ENCODE data around the gene RIMS1. TPM values are rescaled to one million over a fixed set of nuclear protein-coding genes. Genes with fewer than 3 reads are reported as not detected.
"Not testable (repeated sequence)": the region's sequence is repeated elsewhere in the genome, so short reads cannot be mapped to it uniquely, and the experiment has no call there.

RIMS1 gene
- polyA plus RNA-seq, 6 donors from 2014 or later: not detected

- DNase-seq: no peak
- Mint-ChIP-seq H3K27me3 (no peaks in the 10 kb centered on the region), H3K9me3 (peaks cover 0 to 5% (median 0%) of the 10 kb centered on the region in 7 donors), H3K27ac (no peak overlapping the region), H3K4me3 (no peak overlapping the region), H3K4me1 (no peaks in the 10 kb centered on the region), H3K36me3 (no peaks in the 10 kb centered on the region)
- ATAC-seq (ENCODE audit: low read depth in 2 of 2): no peak
Observed at GRCh38 chr6:71908162-71908765, 21.9 kb downstream of the RIMS1 start.

GRCh38 chr6:71913444-71914234, 27.3 kb downstream of the RIMS1 start:
- no peaks in the 10 kb centered on the region for H3K36me3 Mint-ChIP-seq
- H3K4me3 Mint-ChIP-seq: no peak overlapping the region
- DNase-seq: no peak
- no peaks in the 10 kb centered on the region for H3K27me3 Mint-ChIP-seq
- no peak for ATAC-seq (ENCODE audit: low read depth in 2 of 2)
- no peak overlapping the region for H3K27ac Mint-ChIP-seq
- no peaks in the 10 kb centered on the region for H3K4me1 Mint-ChIP-seq
- H3K9me3 Mint-ChIP-seq: peaks cover 0 to 5% (median 0%) of the 10 kb centered on the region in 7 donors

- Mint-ChIP-seq H3K27me3 (no peaks in the 10 kb centered on the region), H3K4me1 (no peaks in the 10 kb centered on the region), H3K4me3 (no peak overlapping the region), H3K27ac (no peak overlapping the region), H3K9me3 (peaks cover 0 to 3% (median 0%) of the 10 kb centered on the region in 7 donors), H3K36me3 (no peaks in the 10 kb centered on the region)
- DNase-seq (no peak), ATAC-seq (ENCODE audit: low read depth in 2 of 2) (no peak)
Observed at GRCh38 chr6:71929047-71929446, 42.7 kb downstream of the RIMS1 start.

DNA sequence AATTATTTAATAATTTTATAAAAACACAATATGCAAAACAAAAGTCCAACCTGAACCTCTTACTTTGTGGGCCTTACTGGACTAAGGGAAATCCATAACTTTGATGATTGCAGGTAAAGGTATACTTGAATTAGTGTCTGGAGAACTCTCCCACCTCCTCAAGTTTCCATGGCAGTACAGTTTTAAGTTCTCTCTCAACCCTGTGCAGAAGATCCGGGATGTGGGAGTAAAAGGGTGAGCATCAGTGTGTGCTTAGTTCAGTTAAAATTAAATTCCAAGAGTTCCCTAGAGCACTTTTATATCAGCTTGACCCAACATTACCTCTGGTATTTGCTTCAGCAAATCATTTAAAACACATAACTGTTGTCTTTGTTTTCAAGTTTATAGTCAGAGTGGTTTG, 47.5 kb downstream of the RIMS1 start:
- Mint-ChIP-seq H3K4me3 (no peak overlapping the region), H3K4me1 (no peaks in the 10 kb centered on the region), H3K9me3 (peaks cover 0 to 10% (median 2%) of the 10 kb centered on the region in 7 donors), H3K27me3 (no peaks in the 10 kb centered on the region), H3K27ac (no peak overlapping the region), H3K36me3 (no peaks in the 10 kb centered on the region)
- DNase-seq (no peak), ATAC-seq (ENCODE audit: low read depth in 2 of 2) (no peak)

- no peaks in the 10 kb centered on the region for H3K36me3 Mint-ChIP-seq
- H3K4me1 Mint-ChIP-seq: no peaks in the 10 kb centered on the region
- H3K27me3 Mint-ChIP-seq: no peaks in the 10 kb centered on the region
- ATAC-seq (ENCODE audit: low read depth in 2 of 2): no peak
- H3K27ac Mint-ChIP-seq: no peak overlapping the region
- no peak for DNase-seq
- H3K4me3 Mint-ChIP-seq: no peak overlapping the region
- H3K9me3 Mint-ChIP-seq: peaks cover 0 to 2% (median 0%) of the 10 kb centered on the region in 7 donors
Observed at GRCh38 chr6:71965404-71965803, 79.1 kb downstream of the RIMS1 start.

- H3K27ac Mint-ChIP-seq: no peak overlapping the region
- no peaks in the 10 kb centered on the region for H3K27me3 Mint-ChIP-seq
- peaks cover 0 to 7% (median 2%) of the 10 kb centered on the region in 7 donors for H3K9me3 Mint-ChIP-seq
- DNase-seq: no peak
- no peak overlapping the region for H3K4me3 Mint-ChIP-seq
- H3K4me1 Mint-ChIP-seq: no peaks in the 10 kb centered on the region
- H3K36me3 Mint-ChIP-seq: no peaks in the 10 kb centered on the region
- no peak for ATAC-seq (ENCODE audit: low read depth in 2 of 2)
Observed at GRCh38 chr6:71967436-71967835, 81.1 kb downstream of the RIMS1 start.

GRCh38 chr6:71977884-71978283, 91.5 kb downstream of the RIMS1 start:
- DNase-seq: no peak
- H3K27ac Mint-ChIP-seq: no peak overlapping the region
- H3K36me3 Mint-ChIP-seq: no peaks in the 10 kb centered on the region
- peaks cover 0 to 17% (median 0%) of the 10 kb centered on the region in 7 donors for H3K9me3 Mint-ChIP-seq
- no peak for ATAC-seq (ENCODE audit: low read depth in 2 of 2)
- no peaks in the 10 kb centered on the region for H3K27me3 Mint-ChIP-seq
- H3K4me1 Mint-ChIP-seq: no peaks in the 10 kb centered on the region
- H3K4me3 Mint-ChIP-seq: no peak overlapping the region

DNA sequence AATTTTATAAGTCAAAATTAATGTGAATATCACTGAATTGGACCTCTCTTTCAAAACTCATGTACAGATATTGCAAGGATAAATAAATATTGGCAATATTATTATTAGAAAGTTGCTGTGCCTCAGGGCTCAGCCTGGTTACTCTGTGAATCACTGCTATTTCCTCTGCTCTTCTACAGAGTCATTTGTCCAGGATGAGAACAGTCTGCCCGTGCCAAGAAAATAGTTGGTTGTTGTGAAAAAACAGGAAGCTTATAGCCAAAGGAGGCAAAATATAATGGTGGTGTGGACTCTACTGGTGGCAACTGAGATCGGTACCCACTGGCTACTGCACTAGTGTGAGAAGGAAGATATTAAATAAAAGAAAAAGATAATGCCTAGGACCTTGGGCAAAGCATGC, 93.6 kb downstream of the RIMS1 start:
- peaks cover 0 to 14% (median 0%) of the 10 kb centered on the region in 7 donors for H3K9me3 Mint-ChIP-seq
- no peaks in the 10 kb centered on the region for H3K27me3 Mint-ChIP-seq
- DNase-seq (no peak), ATAC-seq (ENCODE audit: low read depth in 2 of 2) (no peak)
- no peak overlapping the region for H3K27ac Mint-ChIP-seq
- H3K4me1 Mint-ChIP-seq: no peaks in the 10 kb centered on the region
- H3K36me3 Mint-ChIP-seq: no peaks in the 10 kb centered on the region
- H3K4me3 Mint-ChIP-seq: no peak overlapping the region

- H3K27me3 Mint-ChIP-seq: peaks cover 0 to 1% (median 0%) of the 10 kb centered on the region in 3 donors
- peak overlapping the region in 1 of 8 donors; percentile 2 for H3K4me3 Mint-ChIP-seq
- peaks cover 0 to 18% (median 0%) of the 10 kb centered on the region in 7 donors for H3K9me3 Mint-ChIP-seq
- no peaks in the 10 kb centered on the region for H3K4me1 Mint-ChIP-seq
- no peak for ATAC-seq (ENCODE audit: low read depth in 2 of 2)
- DNase-seq: no peak
- H3K27ac Mint-ChIP-seq: no peak overlapping the region
- no peaks in the 10 kb centered on the region for H3K36me3 Mint-ChIP-seq
Observed at GRCh38 chr6:71982389-71982788, 96.0 kb downstream of the RIMS1 start.

GRCh38 chr6:71983131-71983530, 96.8 kb downstream of the RIMS1 start:
- H3K4me3 Mint-ChIP-seq: no peak overlapping the region
- DNase-seq: no peak
- peaks cover 0 to 18% (median 0%) of the 10 kb centered on the region in 7 donors for H3K9me3 Mint-ChIP-seq
- no peak for ATAC-seq (ENCODE audit: low read depth in 2 of 2)
- H3K27me3 Mint-ChIP-seq: peaks cover 0 to 5% (median 0%) of the 10 kb centered on the region in 3 donors
- H3K4me1 Mint-ChIP-seq: no peaks in the 10 kb centered on the region
- H3K27ac Mint-ChIP-seq: no peak overlapping the region
- H3K36me3 Mint-ChIP-seq: no peaks in the 10 kb centered on the region

DNA sequence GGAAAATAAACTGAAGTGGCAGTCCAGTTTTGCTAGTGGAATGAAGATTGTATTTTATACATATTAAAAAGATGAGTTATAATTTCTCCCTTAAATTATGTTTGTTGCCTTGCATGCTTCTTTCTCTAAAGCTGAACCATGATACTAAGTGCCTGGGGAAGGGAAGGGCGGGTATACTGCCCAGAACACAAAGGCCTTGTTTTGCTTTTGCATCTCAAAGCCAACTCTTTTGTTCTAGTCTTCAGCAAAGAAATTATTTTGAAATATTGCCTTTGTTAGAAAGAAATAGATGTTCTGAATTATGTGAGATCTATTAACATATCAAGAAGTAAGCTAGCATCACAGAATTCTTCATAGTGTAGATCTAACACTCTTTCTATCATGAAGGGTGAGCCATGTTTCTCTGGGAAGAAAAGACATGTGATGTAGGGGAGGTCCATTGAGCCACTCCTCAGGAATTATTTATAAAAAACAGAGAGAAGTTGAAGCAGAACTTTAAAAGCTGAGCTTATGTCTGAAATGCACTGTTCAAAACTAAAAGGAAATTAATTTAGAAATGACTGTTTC, 108.4 kb downstream of the RIMS1 start:
- H3K27ac Mint-ChIP-seq: no peak overlapping the region
- peaks cover 0 to 2% (median 0%) of the 10 kb centered on the region in 7 donors for H3K9me3 Mint-ChIP-seq
- DNase-seq (no peak), ATAC-seq (ENCODE audit: low read depth in 2 of 2) (no peak)
- no peaks in the 10 kb centered on the region for H3K36me3 Mint-ChIP-seq
- H3K4me1 Mint-ChIP-seq: no peaks in the 10 kb centered on the region
- peak overlapping the region in 1 of 8 donors; percentile 13 for H3K4me3 Mint-ChIP-seq
- H3K27me3 Mint-ChIP-seq: peaks cover 0 to 2% (median 0%) of the 10 kb centered on the region in 3 donors

DNA sequence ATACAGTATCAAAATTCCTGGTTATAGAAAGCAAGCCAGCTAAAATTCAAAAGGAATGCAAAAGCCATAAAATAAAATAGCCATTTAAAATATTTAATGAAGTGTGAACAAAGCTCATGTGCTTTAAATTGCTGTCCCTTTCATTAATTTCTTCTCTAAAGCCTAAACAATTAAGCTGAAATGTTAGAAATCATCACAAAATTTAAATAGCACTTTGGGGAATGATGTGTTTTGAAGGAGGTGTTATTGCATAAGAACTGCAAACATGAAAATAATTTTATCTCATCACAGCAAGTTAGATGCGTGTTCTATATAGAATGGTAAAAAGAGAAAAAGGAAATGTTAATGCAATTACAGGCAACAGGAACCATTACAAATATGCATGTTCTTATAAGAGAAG, 111.0 kb downstream of the RIMS1 start:
- Mint-ChIP-seq H3K4me3 (no peak overlapping the region), H3K9me3 (peaks cover 0 to 2% (median 0%) of the 10 kb centered on the region in 7 donors), H3K27ac (no peak overlapping the region), H3K27me3 (no peaks in the 10 kb centered on the region), H3K4me1 (no peaks in the 10 kb centered on the region), H3K36me3 (no peaks in the 10 kb centered on the region)
- no peak for DNase-seq
- ATAC-seq (ENCODE audit: low read depth in 2 of 2): no peak

DNA sequence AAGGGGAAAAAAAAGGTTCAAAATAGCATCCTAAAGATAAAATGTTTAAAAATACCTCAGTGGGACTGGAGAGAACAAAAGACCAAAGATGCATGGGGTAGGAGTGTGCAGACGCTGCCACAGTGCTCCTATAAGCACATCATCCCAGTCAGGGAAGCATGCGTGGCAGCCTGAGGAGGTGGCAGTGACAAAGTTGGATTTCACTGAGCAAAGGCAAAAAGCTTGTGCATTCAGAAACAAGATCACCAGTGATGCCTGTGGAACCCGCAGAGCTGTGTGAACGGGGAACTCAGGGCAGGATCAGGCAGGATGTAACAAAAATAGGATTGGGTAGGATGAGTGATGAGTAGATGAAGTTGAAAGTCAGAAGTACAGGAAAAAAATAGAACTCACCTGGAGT, 116.1 kb downstream of the RIMS1 start:
- no peak for DNase-seq
- Mint-ChIP-seq H3K36me3 (no peaks in the 10 kb centered on the region), H3K4me3 (no peak overlapping the region), H3K27ac (no peak overlapping the region), H3K27me3 (no peaks in the 10 kb centered on the region), H3K9me3 (peaks cover 1 to 17% (median 5%) of the 10 kb centered on the region in 7 donors), H3K4me1 (no peaks in the 10 kb centered on the region)
- no peak for ATAC-seq (ENCODE audit: low read depth in 2 of 2)

DNA sequence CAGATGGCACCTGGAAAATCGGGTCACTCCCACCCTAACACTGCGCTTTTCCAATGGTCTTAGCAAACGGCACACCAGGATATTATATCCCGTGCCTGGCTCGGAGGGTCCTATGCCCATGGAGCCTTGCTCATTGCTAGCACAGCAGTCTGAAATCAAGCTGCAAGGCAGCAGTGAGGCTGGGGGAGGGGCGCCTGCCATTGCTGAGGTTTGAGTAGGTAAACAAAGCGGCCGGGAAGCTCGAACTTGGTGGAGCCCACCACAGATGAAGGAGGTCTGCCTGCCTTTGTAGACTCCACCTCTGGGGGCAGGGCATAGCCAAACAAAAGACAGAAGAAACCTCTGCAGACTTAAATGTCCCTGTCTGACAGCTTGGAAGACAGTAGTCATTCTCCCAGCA, 120.2 kb downstream of the RIMS1 start:
- not testable (repeated sequence) for H3K4me3 Mint-ChIP-seq

More for the DNA sequence above, 120.2 kb downstream of the RIMS1 start:
- not testable (repeated sequence) for H3K27me3 Mint-ChIP-seq; ATAC-seq (ENCODE audit: low read depth in 2 of 2); H3K4me1 Mint-ChIP-seq; H3K27ac Mint-ChIP-seq; DNase-seq; H3K36me3 Mint-ChIP-seq
- H3K9me3 Mint-ChIP-seq: peaks cover 1 to 26% (median 11%) of the 10 kb centered on the region in 7 donors

All from naive B cell (primary cell).